NCI-H748 (cell line): Measurements from ENCODE around the gene SLC15A3.

Experiments used
- DNase-seq: peaks from one replicate; lab custom pipeline; 2025; ENCODE audit not compliant: unreplicated experiment; lab: John Stamatoyannopoulos, UW

SLC15A3 gene

DNA sequence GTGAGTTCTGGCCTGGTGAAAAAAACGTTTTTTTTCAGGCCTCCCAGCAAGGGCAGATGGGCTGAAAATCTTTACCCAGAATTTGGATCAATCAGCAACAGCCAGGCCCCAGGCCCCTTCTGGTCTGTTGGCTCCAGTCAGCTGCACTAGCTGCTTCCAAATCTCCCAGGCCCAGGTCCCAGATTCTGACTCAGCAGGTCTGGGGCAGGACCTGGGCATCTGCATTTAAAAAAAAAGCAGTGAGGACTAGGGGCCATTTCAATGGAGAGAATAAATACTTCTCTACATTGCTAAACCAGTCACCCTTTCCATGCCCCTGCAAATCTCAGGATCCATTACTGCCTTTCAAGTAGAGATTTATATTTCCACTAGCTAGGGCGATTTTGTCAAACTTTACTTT, 4.3 kb downstream of the SLC15A3 start:
- no peak for DNase-seq

DNA sequence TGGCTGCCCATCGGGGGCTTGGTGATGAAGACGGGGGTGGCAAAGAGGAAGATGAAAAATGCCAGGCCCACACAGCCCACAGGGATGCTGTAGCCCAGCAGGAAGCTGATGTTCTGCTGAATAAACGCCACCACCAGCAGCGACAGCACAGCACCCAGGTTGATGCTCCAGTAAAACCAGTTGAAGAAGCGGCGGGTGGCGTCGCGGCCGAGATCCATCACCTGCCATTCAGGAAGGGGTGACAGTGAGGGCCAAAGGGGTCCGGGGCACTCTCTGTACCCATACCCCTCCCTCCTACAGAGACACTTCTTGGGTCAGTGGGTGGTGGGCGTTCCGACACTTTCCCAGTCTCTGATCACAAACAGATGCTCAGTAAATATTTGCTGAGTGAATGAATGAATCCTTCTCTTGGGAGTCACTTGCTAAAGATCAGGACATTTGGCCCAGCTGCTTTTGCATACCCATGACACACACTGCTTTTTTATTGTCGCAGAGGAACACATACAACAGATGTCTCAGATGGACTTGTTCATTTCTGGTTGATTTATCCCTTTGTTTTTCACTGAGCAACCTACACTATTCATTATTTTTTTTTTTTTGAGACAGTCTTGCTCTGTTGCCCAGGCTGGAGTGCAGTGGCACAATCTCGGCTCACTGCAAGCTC, 5.2 kb downstream of the SLC15A3 start:
- DNase-seq: peak; percentile 27

DNA sequence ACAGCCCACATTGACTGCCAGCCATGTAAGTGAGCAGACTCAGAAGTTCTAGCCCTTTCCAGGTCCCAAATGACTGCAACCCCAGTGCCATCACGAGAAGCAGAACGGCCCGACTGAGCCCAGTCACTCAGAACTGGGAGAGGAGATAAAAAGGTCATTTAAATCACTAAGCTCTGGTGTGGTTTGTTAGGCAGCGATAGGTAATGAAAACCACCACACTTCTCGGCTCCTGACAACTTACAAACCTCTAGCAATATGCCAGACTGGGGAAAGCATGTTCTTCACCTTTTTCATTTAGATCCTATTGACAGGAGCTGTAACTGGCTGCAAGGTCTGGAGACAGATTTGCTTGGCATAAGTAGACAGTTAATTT, 6.7 kb downstream of the SLC15A3 start:
- DNase-seq: no peak

DNA sequence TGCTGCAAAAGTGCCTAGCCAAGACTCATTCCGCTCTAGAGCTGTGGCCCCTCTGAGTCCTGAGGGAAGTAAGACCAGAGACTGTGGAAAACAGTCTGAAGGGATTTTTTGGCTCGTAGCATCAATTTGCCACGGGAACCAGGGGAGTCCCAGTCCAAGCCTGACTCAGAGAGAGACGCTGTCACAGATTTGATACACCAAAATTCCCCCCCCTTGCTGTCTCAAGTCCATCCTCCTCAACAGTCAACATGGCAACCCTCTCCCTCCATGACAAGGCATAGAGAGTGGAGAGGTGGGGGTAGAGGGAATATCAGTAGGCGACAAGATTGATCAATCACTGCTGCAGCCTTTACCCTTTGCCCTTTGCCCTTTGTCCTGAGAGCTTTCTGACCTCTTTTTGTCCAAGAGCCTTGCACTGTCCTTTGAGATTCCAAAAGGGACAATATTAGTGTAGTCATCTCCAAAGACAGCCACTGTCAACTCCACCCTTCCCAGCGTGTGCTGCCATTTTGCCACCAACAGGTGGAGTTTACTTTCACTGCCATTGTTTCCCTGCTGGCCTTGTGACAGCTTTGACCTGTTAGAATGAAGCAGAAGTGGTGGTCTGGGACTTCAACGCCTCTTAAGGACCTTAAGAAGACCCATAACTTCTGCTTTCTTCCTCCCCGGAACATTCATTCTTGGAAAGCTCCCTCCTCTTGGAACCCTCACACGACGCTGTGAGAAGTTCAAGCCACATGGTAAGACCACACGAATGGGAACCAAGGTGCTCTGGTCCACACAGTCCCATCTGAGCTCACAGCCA, 7.3 kb downstream of the SLC15A3 start:
- peak; percentile 10 for DNase-seq

DNA sequence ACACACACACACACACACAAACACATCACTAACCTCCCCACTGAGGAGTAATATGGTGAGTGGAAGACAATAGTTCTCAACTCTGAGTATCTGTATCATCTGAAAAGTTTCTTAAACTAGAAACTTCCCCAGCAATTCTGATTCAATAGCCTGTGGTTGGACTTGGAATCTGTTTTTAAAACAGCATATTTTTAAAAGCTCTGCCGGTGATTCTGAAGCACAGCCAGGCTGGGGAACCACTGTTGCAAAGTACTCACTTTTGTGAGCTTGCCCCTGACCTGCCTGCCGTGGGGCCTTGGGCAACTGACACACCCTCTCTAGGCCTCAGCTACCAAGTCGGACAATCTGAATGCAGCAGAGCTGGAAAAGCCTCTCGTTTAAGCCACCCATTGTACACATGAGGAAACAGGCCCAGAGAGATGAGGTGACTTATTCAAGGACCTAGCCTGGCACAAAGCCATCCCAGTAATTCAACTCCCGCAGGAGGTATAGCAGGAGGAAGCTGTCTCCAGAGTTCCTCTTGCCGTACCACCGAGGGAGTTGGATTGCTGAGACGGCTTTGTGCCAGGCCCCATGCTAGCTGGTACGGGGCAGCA, 8.9 kb downstream of the SLC15A3 start:
- peak; percentile 19 for DNase-seq

DNA sequence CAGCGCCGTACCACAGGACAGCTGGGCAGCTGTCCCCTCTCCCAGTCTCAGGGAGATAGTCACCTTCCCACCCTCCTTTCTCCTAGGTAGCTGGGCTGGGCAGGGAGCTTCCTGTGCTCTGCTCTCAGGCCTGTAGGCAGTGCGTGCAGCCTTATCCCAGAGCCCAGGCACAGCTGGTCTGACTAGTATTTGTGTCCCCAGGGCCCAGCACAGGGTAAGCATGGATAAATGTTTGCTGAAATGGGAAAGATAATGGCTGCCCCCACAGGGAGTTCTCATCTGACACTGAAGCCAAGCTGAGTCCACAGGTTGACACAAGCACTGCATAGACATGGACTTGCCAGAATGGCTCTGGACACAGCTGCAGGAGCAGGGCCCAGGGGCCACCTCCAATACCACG, 9.8 kb downstream of the SLC15A3 start:
- DNase-seq: no peak

DNA sequence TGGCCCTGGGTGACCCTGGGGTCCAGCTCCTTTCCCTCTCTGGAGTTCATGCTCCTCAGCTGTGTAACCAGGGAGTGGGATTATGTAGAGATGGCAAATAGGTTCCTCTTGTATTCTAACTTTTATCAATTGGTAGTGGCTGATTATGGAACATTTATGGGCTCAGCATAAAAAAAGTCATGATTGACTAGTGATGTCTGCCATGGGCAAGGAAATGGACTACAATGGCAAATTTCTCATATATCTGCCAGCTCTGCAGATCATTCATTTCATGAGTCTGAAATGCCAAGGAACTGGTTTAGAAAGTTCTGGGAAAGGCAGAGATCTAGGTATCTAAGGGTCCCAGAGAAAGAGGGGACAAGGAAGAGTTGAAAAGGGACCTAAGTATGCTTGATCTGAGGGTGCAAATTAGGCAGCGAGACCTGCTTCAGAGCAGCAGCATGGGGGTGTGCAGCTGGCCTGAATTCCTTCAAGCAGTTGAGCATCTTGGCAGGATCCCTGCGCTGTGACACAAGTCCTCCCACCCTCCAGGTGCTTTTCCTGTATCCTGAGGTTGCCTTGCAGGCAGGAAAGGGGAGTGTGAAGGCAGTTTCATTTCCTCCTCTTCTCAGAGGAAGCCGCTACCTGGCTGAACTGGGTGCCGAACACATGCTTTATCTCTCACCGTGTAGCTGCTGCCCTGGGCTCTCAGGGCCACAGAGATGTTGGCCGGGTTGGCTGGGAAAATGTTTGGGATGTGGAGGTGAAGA, 10.4 kb downstream of the SLC15A3 start:
- DNase-seq: no peak

DNA sequence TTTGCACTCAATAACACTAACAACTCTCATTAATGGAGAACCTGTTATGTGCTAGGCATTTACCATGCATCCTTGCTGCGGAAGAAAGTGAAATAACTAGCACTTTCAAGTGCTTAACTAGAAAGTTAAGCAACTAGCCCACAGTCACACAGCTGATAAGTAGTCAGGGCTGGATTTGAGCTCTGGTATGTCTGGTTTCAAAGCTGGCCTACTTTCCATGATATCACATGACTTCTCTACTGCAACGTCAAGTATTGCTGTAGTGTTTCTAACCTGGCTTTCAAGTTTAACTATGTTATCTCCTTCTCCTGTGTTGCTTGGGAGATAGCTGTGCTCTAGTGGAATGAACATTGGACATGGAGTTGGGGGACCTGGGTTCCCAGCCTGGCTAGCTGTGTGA, 12.1 kb downstream of the SLC15A3 start:
- no peak for DNase-seq

DNA sequence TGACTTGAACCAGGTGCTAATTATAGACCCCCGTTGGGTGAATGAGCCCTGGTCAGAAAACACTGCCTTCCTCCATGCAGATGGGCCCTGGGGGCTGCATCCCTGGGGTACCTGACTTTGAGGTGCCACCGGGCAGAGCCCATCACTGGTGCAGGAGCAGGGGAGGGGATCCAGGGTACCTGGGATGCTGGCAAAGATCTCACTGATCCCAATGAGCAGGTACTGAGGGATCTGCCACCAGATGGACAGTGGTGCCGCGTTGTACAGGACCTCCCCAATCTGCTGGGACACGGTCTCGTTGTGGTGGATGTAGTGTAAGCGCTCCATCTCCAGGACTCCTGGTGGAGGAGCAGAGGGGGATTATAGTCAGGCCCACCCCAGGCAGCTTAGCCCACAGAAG, 12.7 kb downstream of the SLC15A3 start:
- no peak for DNase-seq

DNA sequence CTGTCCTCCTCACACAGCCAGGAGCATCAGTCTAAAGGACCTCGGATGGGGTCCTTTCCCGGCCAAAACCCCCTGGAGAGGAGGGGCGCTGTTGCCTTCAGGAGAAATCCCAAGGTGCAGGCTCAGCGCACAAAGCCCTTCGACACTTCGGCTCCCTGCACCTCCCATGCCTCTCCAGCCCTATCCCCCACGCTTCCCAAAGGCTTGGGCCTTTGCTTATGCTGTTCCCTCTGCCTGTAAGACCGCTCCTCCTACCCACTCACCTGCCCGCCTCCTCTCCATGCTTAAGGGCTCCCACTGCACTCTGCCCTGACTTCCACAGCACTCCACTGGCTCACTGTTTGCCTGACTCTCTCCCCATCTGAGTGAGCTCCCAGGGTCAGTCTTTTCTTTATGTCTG, 13.5 kb downstream of the SLC15A3 start:
- DNase-seq: no peak

DNA sequence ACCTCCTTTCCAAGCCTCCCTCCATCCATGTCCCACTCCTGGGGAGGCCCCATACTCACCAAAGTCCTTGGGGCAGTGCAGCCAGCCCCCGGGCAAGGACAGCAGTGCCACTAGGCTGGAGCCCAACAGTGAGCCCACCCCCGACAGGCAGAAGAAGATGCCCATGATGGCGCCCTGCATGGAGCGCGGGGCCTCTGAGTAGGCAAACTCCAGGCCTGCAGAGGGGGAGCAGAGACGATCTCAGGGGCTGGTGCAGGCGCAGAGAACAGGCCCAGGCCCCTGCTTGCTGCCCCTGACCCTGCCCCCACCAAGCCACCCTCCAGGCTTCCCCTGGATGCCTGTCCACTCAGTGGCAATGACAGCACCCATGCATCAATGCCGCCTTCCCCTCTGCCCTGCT, 14.2 kb downstream of the SLC15A3 start:
- DNase-seq: no peak

DNA sequence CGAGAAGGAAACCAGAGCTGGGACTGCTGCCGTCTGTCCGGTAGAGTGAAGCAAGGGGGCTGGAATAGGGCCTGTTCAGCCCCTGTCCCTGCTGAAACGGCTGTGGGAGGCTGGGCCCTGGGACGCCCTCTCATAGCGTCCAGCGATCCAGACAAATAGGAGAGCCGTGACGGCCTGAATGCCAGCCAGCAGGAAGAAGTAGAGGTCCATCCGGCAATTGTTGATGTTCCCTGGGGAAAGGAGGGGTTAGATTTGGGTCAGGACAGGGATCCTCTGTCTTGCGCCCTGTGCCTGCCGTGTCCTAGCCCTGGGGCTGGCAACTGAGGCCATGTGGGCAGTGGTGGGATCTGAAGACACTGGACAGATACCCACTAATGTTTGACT, 14.8 kb downstream of the SLC15A3 start:
- DNase-seq: no peak

DNA sequence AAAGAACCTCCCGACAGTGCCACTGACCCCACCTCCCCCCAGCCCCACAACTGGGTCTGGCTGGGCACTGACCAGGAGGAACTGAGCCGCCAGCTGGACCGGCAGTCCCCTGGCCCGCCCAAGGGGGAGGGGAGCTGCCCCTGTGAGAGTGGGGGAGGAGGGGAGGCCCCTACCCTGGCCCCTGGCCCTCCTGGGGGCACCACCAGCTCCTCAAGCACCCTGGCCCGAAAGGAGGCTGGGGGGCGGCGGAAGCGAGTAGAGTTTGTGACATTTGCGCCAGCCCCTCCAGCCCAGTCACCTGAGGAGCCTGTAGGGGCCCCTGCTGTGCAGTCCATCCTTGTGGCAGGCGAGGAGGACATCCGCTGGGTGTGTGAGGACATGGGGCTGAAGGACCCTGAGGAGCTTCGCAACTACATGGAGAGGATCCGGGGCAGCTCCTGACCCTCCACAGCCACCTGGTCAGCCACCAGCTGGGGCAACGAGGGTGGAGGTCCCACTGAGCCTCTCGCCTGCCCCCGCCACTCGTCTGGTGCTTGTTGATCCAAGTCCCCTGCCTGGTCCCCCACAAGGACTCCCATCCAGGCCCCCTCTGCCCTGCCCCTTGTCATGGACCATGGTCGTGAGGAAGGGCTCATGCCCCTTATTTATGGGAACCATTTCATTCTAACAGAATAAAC, 15.4 kb downstream of the SLC15A3 start:
- no peak for DNase-seq

DNA sequence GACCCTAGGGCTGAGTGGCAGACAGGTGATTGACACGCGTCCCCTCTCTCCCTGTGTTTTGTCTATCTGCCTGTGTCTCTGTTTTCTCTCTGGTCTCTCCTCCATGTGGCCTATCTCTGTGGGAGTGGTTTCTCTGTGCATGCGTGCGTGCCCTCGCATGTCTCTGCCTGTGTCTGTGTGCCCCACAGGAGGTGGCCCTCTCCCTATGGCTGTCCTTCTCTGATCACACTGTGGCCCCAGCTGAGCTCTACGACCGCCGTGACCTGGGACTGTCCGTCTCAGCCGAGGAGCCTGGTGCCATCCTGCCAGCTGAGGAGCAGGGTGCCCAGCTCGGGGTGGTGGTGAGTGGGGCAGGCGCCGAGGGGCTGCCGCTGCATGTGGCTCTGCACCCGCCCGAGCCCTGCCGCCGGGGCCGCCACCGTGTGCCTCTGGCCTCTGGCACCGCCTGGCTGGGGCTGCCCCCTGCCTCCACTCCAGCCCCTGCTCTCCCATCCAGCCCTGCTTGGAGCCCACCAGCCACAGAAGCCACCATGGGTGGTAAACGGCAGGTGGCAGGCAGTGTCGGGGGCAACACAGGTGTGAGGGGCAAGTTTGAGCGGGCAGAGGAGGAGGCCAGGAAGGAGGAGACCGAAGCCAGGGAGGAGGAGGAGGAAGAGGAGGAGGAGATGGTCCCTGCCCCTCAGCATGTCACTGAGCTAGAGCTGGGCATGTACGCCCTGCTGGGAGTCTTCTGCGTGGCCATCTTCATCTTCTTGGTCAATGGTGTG, 16.1 kb downstream of the SLC15A3 start:
- DNase-seq: no peak

DNA sequence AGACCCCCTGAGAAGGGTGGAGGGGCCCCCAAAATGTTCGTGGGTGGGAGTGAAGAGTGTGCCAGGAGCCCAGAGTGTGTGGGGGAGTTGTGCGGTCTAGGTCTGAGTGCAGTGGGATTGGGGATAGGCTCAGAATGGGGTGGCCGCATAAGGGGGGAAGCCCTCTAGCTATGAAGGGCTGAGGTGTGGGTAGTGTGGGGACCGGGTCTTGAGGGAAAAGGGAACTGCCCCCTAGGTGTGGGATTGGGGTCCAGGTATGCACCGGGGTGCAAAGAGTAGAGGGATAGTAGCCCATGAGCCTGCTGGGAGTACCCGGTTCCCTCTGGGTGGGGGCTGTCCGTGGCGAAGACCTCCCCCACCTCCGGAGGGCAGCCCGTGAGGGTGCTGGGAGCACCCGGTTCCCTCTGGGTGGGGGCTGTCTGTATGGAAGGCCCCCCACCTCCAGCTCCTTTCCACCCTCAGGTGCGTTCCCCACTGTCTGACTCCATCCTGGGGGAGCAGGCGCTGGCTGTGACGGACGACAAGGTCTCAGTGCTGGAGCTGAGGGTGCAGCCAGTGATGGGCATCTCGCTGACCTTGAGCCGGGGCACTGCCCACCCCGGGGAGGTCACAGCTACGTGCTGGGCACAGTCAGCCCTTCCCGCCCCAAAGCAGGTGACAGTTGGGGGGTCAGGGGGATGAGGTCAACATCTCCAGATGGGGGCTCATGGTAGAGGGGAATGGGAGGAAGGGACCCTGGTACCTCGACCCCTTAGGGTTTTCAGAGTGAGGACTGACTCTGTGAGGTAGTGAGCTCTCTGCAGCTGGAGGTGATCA, 17.0 kb downstream of the SLC15A3 start:
- no peak for DNase-seq

DNA sequence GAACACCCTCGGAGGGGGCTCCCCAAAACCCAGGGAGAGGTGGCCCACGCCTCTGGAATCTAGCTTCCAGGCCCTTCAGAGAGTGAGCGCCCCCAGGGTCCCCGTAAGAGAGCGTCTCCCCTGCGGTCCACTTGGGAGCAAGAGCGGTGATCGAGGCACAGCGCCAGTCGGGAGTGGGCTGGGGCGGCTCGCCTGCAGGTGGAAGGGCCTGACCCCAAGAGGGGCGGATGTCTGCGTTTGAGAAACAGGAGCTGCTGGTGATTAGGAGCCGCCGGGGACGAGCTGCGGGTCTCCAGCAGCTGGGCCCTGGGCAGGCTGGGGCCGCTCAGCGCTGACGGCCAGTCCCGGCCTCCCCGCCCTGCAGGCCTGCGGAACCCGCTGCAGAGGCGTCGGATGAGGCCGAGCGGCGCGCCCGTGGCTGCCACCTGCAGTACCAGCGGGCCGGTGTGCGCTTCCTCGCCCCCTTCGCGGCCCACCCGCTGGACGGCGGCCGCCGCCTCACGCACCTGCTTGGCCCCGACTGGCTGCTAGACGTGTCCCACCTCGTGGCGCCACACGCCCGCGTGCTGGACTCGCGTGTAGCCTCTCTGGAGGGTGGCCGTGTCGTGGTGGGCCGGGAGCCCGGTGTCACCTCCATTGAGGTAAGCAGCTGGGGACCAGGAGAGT, 17.7 kb downstream of the SLC15A3 start:
- DNase-seq: no peak

DNA sequence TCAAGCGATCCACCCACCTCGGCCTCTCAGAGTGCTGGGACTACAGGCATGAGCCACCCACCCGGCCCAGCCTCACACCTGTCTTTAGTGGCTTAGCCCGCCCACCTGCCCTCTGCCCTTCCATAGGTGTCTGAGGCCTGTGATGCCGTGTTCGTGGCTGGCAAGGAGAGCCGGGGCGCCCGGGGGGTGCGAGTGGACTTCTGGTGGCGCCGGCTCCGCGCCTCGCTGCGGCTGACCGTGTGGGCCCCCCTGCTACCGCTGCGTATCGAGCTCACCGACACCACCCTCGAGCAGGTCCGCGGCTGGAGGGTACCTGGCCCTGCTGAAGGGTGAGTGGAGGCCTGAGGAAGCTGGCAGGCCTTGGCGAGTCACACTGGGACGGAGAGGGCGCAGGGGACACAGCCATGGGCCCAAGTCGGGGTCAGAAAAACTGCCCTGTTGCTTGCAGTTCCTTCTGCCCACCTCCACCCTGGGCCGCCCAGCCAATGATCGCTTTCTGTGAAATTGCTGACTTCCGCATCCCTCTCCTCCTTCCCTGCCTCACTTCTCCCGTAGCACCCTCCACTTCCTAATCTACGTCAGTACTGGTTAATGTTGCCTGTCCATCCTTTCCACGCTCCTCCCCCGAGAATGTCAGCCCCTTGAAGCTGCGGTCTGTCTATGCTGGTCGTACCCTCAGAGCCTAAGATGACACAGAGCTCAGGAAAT, 18.4 kb downstream of the SLC15A3 start:
- no peak for DNase-seq

DNA sequence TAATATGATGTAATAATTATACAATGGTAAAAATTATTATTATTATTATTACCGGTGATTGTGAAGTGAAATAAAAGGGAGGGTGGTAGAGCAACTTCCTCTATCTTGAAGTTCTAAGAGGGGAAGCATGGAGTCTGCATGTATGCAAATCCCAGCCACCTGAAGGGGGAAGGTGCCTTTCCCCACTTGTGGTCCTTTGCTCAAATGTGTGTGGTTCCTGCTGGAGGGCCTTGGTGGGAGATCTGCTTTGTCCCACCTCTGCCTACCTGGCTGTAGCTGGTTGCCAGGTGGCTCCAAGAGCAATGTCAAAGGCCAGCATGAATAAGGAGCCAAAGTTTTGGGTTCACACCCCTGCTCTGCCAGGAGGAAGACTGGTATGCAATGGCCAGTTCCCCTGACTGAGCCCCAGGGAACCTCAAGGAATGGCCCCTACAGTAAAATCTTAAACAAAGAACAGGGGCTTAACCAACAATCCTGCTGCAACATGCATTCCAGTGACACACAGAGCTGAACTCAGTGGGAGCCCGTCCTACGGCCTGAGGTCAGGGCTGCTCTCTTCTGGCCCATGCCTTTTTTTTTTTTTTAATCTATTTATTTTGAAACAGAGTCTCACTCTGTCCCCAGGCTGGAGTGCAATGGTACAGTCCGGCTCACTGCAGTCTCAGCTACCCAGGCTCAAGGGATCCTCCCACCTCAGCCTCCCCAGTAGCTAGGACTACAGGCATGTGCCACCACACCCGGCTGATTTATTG, 19.2 kb downstream of the SLC15A3 start:
- no peak for DNase-seq
